ENCODE results near the gene INPP5J. TPM values are rescaled to one million over a fixed set of nuclear protein-coding genes. Genes with fewer than 3 reads are reported as not detected.

The INPP5J gene
- total RNA-seq, 2 donors from 2014 or later = 3.5 to 5.4 TPM

DNA sequence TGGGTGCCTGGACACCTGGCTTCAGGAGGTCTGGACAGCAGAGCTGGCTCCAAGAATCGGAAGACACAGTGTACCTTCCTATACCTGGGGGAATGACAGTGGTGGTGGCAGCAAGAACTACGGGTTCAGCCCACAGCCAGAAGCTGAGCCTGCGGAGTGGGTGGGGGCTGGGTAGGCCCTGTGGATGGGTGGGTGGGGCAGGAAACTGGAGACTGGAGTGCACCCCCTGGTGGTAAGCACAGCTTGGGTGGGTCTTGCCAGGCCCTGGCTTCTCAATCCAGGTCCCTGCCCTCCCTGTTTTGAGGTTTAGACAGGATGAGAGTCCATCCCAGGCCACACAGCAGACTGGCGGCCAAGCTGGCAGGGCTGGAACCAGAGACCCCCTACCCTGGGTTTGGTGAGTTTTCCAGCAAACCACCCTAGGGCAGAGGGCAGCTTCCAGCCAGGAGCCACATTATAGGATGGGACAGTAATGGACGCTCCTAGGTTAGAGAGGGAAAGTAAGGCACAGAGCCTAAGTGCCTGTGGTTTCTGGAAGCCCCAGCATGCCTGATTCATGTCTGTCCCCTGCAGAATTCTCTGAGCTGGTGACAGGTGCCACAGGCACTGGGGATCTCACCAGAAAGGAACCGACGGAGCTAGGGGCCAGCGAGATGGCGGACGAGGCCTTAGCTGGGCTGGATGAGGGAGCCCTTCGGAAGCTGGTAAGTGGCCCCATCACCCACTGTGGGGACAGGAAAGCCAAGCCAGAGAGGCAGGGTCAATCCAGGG, 40.0 kb upstream of the INPP5J start:
- TF ChIP-seq, protein P1, sequence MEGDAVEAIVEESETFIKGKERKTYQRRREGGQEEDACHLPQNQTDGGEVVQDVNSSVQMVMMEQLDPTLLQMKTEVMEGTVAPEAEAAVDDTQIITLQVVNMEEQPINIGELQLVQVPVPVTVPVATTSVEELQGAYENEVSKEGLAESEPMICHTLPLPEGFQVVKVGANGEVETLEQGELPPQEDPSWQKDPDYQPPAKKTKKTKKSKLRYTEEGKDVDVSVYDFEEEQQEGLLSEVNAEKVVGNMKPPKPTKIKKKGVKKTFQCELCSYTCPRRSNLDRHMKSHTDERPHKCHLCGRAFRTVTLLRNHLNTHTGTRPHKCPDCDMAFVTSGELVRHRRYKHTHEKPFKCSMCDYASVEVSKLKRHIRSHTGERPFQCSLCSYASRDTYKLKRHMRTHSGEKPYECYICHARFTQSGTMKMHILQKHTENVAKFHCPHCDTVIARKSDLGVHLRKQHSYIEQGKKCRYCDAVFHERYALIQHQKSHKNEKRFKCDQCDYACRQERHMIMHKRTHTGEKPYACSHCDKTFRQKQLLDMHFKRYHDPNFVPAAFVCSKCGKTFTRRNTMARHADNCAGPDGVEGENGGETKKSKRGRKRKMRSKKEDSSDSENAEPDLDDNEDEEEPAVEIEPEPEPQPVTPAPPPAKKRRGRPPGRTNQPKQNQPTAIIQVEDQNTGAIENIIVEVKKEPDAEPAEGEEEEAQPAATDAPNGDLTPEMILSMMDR (conservative IDR thresholded peaks at IDR 0.05) = peak; percentile 80
- H3K36me3 Mint-ChIP-seq (ENCODE audit: low read depth) = no peaks in the 10 kb centered on the region
- Histone ChIP-seq H3K9me3 (ENCODE audit: control insufficient read depth, low read length) (no peaks in the 10 kb centered on the region), H3K4me1 (ENCODE audit: control insufficient read depth, insufficient read depth, low read length) (peaks cover 13% of the 10 kb centered on the region), H3K27ac (ENCODE audit: low read depth, low read length) (no peak overlapping the region), H3K27me3 (ENCODE audit: control insufficient read depth, insufficient read depth, low read length, poor library complexity, severe bottlenecking) (no peaks in the 10 kb centered on the region), H3K4me3 (ENCODE audit: low read length) (no peak overlapping the region), H3K9ac (ENCODE audit: extremely low read depth, low read length, poor library complexity, severe bottlenecking) (no peak overlapping the region), H3K36me3 (ENCODE audit: control insufficient read depth, insufficient read depth, low read length) (no peaks in the 10 kb centered on the region)
- WGBS, 2 experiments (ENCODE audit: insufficient coverage in 1 of 2, insufficient read length in 1 of 2) = 90 to 92% methylated on average over 5 to 11 of the region's 11 CpGs
- H3K4me3 Mint-ChIP-seq = peak overlapping the region; percentile 84
- peaks cover 2% of the 10 kb centered on the region for H3K27me3 Mint-ChIP-seq (ENCODE audit: insufficient read depth)
- DNase-seq = peak; percentile 87
- no peaks in the 10 kb centered on the region for H3K9me3 Mint-ChIP-seq
- H3K4me1 Mint-ChIP-seq = peaks cover 32% of the 10 kb centered on the region
- H3K27ac Mint-ChIP-seq = peak overlapping the region; percentile 58

DNA sequence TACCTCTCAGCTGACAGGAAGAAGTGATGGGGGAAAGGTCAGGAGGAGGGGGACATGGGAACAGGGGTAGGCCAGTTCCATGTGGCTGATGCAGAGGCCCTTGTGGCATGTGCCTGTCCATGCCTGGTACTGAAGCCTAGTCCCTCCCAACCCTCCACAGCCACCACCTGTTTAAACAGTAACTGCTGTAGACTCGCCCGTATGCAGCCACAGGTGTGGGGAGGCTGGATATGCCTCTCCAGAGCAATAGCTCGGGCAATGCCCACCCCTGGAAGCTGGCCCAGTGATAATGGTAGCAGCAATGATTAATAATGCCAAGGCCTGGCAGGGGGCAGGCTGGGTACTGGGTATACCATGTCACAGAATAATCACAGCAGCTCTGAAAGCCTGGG, 39.4 kb upstream of the INPP5J start:
- no peak for DNase-seq
- no peak overlapping the region for H3K27ac ChIP-seq (ENCODE audit: low read depth, low read length)
- Mint-ChIP-seq H3K4me3 (peak overlapping the region; percentile 84), H3K4me1 (peaks cover 32% of the 10 kb centered on the region), H3K27me3 (ENCODE audit: insufficient read depth) (peaks cover 2% of the 10 kb centered on the region), H3K27ac (no peak overlapping the region), H3K36me3 (ENCODE audit: low read depth) (no peaks in the 10 kb centered on the region), H3K9me3 (no peaks in the 10 kb centered on the region)
- H3K9ac ChIP-seq (ENCODE audit: extremely low read depth, low read length, poor library complexity, severe bottlenecking) = no peak overlapping the region
- H3K4me1 ChIP-seq (ENCODE audit: control insufficient read depth, insufficient read depth, low read length) = peaks cover 13% of the 10 kb centered on the region
- TF ChIP-seq, protein P1 (conservative IDR thresholded peaks at IDR 0.05) = no peak
- H3K9me3 ChIP-seq (ENCODE audit: control insufficient read depth, low read length) = no peaks in the 10 kb centered on the region
- WGBS, 2 experiments (ENCODE audit: insufficient coverage in 1 of 2, insufficient read length in 1 of 2) = 90 to 100% methylated on average over 1 to 3 of the region's 3 CpGs
- no peaks in the 10 kb centered on the region for H3K36me3 ChIP-seq (ENCODE audit: control insufficient read depth, insufficient read depth, low read length)
- no peaks in the 10 kb centered on the region for H3K27me3 ChIP-seq (ENCODE audit: control insufficient read depth, insufficient read depth, low read length, poor library complexity, severe bottlenecking)
- peak overlapping the region; percentile 86 for H3K4me3 ChIP-seq (ENCODE audit: low read length)

- Mint-ChIP-seq H3K4me3 (peak overlapping the region; percentile 84), H3K9me3 (no peaks in the 10 kb centered on the region), H3K4me1 (peaks cover 32% of the 10 kb centered on the region), H3K36me3 (ENCODE audit: low read depth) (no peaks in the 10 kb centered on the region), H3K27me3 (ENCODE audit: insufficient read depth) (peaks cover 2% of the 10 kb centered on the region), H3K27ac (peak overlapping the region; percentile 85)
- peak overlapping the region; percentile 68 for H3K9ac ChIP-seq (ENCODE audit: extremely low read depth, low read length, poor library complexity, severe bottlenecking)
- H3K9me3 ChIP-seq (ENCODE audit: control insufficient read depth, low read length) = no peaks in the 10 kb centered on the region
- no peaks in the 10 kb centered on the region for H3K36me3 ChIP-seq (ENCODE audit: control insufficient read depth, insufficient read depth, low read length)
- TF ChIP-seq, protein P1 (conservative IDR thresholded peaks at IDR 0.05) = no peak
- WGBS, 2 experiments (ENCODE audit: insufficient coverage in 1 of 2, insufficient read length in 1 of 2) = 35 to 48% methylated on average over 8 to 18 of the region's 18 CpGs
- no peaks in the 10 kb centered on the region for H3K27me3 ChIP-seq (ENCODE audit: control insufficient read depth, insufficient read depth, low read length, poor library complexity, severe bottlenecking)
- peaks cover 13% of the 10 kb centered on the region for H3K4me1 ChIP-seq (ENCODE audit: control insufficient read depth, insufficient read depth, low read length)
- H3K27ac ChIP-seq (ENCODE audit: low read depth, low read length) = no peak overlapping the region
- no peak for DNase-seq
- H3K4me3 ChIP-seq (ENCODE audit: low read length) = peak overlapping the region; percentile 86
Measured at GRCh38 chr22:31083923-31084810, 38.6 kb upstream of the INPP5J start.

Measured in endodermal cell (in vitro differentiated cells).